Neutrophil (primary cell): ENCODE data around the gene TBC1D13.
"Not testable (repeated sequence)": the region's sequence is repeated elsewhere in the genome, so short reads cannot be mapped to it uniquely, and the experiment has no call there.

Source experiments
- H3K27ac ChIP-seq: fragments of 200-600 bp; sonication (generic); 2 replicates; pipeline ENCODE4 v1.5.1; 2016; ENCODE audit warnings: mild to moderate bottlenecking, moderate library complexity
- H3K27me3 ChIP-seq: fragments of 200-600 bp; sonication (generic); 2 replicates; pipeline ENCODE4 v1.6.0; 2016; ENCODE audit warnings: mild to moderate bottlenecking
- H3K36me3 ChIP-seq: fragments of 200-600 bp; sonication (generic); 2 replicates; pipeline ENCODE4 v1.5.1; 2017
- H3K4me1 ChIP-seq, 2 experiments: fragments of 200-600 bp in 1 of 2; sonication (generic) in 1 of 2; 1 replicate in 1 of 2; 2 replicates in 1 of 2; pipeline versions ENCODE4 v1.5.1 to v1.6.1; 2013 to 2016; ENCODE audit warnings: low read depth in 1 of 2, low read length in 1 of 2, mild to moderate bottlenecking in 1 of 2, moderate library complexity in 1 of 2; ENCODE audit not compliant: control insufficient read depth in 1 of 2, insufficient read depth in 1 of 2
- H3K4me3 ChIP-seq, 2 experiments: fragments of 200-600 bp in 1 of 2; sonication (generic) in 1 of 2; 1 replicate in 1 of 2; 2 replicates in 1 of 2; pipeline ENCODE4 v1.5.1; 2013 to 2016; ENCODE audit warnings: low read depth in 1 of 2, low read length in 1 of 2, mild to moderate bottlenecking in 1 of 2, moderate library complexity in 1 of 2
- H3K9me3 ChIP-seq: fragments of 200-600 bp; sonication (generic); 2 replicates; pipeline ENCODE4 v1.5.1; 2016
- CTCF ChIP-seq: fragments of 200-600 bp; sonication (generic); IDR thresholded peaks from 2 replicates; pipeline ENCODE4 v1.5.1; 2016; ENCODE audit warnings: antibody characterized with exemption

The TBC1D13 gene

GRCh38 chr9:128774804-128775203 is 12.2 kb upstream of the TBC1D13 start:
- peaks cover 5% of the 10 kb centered on the region for H3K9me3 ChIP-seq
- no peak overlapping the region for H3K27ac ChIP-seq
- peaks cover 18 to 19% of the 10 kb centered on the region in 2 experiments for H3K4me1 ChIP-seq
- no peak for TF ChIP-seq CTCF
- H3K27me3 ChIP-seq: no peaks in the 10 kb centered on the region
- H3K4me3 ChIP-seq: no peak overlapping the region
- no peaks in the 10 kb centered on the region for H3K36me3 ChIP-seq

- not testable (repeated sequence) for H3K9me3 ChIP-seq, H3K27ac ChIP-seq, H3K36me3 ChIP-seq
Measured at GRCh38 chr9:128780093-128780492, 7.0 kb upstream of the TBC1D13 start.

GRCh38 chr9:128781187-128782070 is 5.6 kb upstream of the TBC1D13 start:
- no peak for TF ChIP-seq CTCF
- Histone ChIP-seq H3K4me1 (peaks cover 0 to 3% of the 10 kb centered on the region in 2 experiments), H3K27ac (no peak overlapping the region), H3K36me3 (no peaks in the 10 kb centered on the region), H3K27me3 (no peaks in the 10 kb centered on the region), H3K9me3 (no peaks in the 10 kb centered on the region), H3K4me3 (no peak overlapping the region)

More at GRCh38 chr9:128780093-128780492, 7.0 kb upstream of the TBC1D13 start:
- H3K4me1 ChIP-seq, H3K4me3 ChIP-seq, H3K27me3 ChIP-seq: not testable (repeated sequence)

GRCh38 chr9:128782669-128783068 is 4.4 kb upstream of the TBC1D13 start:
- H3K4me3 ChIP-seq: no peak overlapping the region
- TF ChIP-seq CTCF: no peak
- no peak overlapping the region for H3K27ac ChIP-seq
- H3K36me3 ChIP-seq: no peaks in the 10 kb centered on the region
- no peaks in the 10 kb centered on the region for H3K27me3 ChIP-seq
- peaks cover 9 to 10% of the 10 kb centered on the region in 2 experiments for H3K4me1 ChIP-seq
- no peaks in the 10 kb centered on the region for H3K9me3 ChIP-seq

- Histone ChIP-seq H3K27ac (no peak overlapping the region), H3K9me3 (no peaks in the 10 kb centered on the region)
- no peak for TF ChIP-seq CTCF
Measured at GRCh38 chr9:128785427-128785826, 1.6 kb upstream of the TBC1D13 start.

GRCh38 chr9:128787659-128788058 is 606 bp downstream of the TBC1D13 start:
- TF ChIP-seq CTCF: no peak
- peaks cover 22 to 25% of the 10 kb centered on the region in 2 experiments for H3K4me1 ChIP-seq
- H3K27me3 ChIP-seq: no peaks in the 10 kb centered on the region
- H3K4me3 ChIP-seq: peak overlapping the region; percentile 84 to 86
- H3K27ac ChIP-seq: peak overlapping the region; percentile 86
- H3K36me3 ChIP-seq: peaks cover 22% of the 10 kb centered on the region
- H3K9me3 ChIP-seq: no peaks in the 10 kb centered on the region

More at GRCh38 chr9:128785427-128785826, 1.6 kb upstream of the TBC1D13 start:
- Histone ChIP-seq H3K27me3 (no peaks in the 10 kb centered on the region), H3K36me3 (peaks cover under 1% of the 10 kb centered on the region), H3K4me1 (peaks cover 22 to 25% of the 10 kb centered on the region in 2 experiments), H3K4me3 (no peak overlapping the region)
